Fibroblast of lung (primary cell): ENCODE results near the gene IHH.

Experiments
- CTCF ChIP-seq, 2 donors: IDR thresholded peaks in 1 of 2; conservative IDR thresholded peaks in 1 of 2; 1 replicate in 1 of 2; 2 replicates in 1 of 2; pipeline ENCODE4 v1.5.1; 2011 to 2012; ENCODE audit warnings: low read length in 2 of 2, control low read depth in 1 of 2, inconsistent platforms in 1 of 2, low read depth in 1 of 2, mild to moderate bottlenecking in 1 of 2
- EZH2 ChIP-seq: IDR thresholded peaks from 2 replicates; pipeline ENCODE4 v1.5.1; 2012; ENCODE audit warnings: low read length, control low read depth, mild to moderate bottlenecking; ENCODE audit errors: missing control alignments

GRCh38 chr2:219082332-219082958 lies 21.7 kb upstream of the IHH start:
- TF ChIP-seq CTCF (conservative IDR thresholded peaks at IDR 0.05 in 1 of 2, IDR thresholded peaks at IDR 0.05 in 1 of 2; ENCODE audit: low read depth in 1 of 2, low read length in 2 of 2) (no peak), EZH2 (no peak)
